HG02798 (cell line): ENCODE data around the gene CLCN6.

ENCODE experiments used
- ATAC-seq: cut with Tn5 transposase; IDR thresholded peaks from one replicate; pipeline ENCODE4 v1.9.1; 2021; ENCODE audit warnings: mild to moderate bottlenecking; ENCODE audit not compliant: unreplicated experiment, poor library complexity

The CLCN6 gene

GRCh38 chr1:11823366-11824137, 17.6 kb downstream of the CLCN6 start:
- no peak for ATAC-seq

- no peak for ATAC-seq
Observed at GRCh38 chr1:11825131-11825530, 19.1 kb downstream of the CLCN6 start.

DNA sequence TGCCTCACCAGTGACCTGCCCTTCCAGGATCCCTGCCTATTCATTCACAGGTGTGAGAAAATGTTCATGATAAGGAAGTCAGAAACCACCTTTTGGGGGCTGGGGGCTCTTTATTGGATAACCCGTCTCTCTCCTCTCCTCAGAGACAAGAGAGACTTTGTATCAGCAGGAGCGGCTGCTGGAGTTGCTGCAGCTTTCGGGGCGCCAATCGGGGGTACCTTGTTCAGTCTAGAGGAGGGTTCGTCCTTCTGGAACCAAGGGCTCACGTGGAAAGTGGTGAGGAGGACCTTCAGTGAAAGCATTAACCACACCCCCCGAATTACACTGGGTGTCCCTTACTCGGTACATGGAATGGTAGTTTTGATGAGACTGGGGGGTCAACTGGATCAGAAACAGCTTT, 21.0 kb downstream of the CLCN6 start:
- no peak for ATAC-seq

DNA sequence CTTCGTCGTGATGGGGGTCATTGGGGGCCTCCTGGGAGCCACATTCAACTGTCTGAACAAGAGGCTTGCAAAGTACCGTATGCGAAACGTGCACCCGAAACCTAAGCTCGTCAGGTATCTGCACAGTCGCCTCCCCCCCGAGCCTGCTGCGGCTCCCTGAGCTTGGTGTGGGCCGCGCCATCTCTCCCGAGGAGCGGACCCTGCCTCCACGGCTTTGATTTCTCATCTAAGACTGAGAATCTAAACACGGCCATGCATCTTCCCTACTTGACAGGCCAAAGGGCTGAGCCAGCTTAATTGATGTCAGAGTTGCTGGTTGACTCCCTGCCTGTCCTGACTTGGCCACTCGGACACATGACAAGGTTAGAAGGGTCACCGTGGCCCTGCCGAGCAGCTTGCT, 22.5 kb downstream of the CLCN6 start:
- no peak for ATAC-seq

GRCh38 chr1:11831945-11832725, 26.1 kb downstream of the CLCN6 start:
- ATAC-seq: no peak

GRCh38 chr1:11833497-11833896, 27.5 kb downstream of the CLCN6 start:
- no peak for ATAC-seq

- no peak for ATAC-seq
Observed at GRCh38 chr1:11833900-11834299, 27.9 kb downstream of the CLCN6 start.

- ATAC-seq: no peak
Observed at GRCh38 chr1:11835441-11836225, 29.6 kb downstream of the CLCN6 start.

- ATAC-seq: no peak
Observed at GRCh38 chr1:11836955-11837766, 31.2 kb downstream of the CLCN6 start.

DNA sequence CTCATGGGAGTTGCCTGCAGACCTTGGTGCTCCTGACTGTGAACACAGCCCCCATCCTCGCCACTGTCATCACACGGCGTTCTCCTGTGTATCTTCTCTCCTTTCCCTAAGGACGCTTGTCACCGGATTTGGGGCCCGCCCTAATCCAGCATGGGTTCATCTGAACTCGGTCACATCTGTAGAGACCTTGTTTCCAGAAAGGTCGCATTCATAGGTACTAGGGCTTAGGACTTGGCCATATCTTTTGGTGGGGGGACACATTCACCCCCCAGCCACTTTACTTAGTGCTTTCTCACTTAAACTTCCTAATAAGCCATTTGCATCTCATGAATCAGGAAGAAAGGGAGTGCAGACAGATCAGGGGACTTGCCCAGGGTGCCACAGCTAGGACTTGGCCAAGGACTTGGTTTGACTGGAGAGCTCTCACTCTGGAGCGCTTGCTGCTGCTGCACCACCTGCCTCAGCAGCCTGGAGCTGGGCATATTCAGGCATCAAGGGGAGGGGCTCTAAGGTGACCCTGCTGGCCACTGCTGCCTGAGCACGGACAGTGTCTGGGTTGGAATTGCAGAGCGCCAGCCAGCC, 31.9 kb downstream of the CLCN6 start:
- ATAC-seq: no peak

GRCh38 chr1:11838349-11839272, 32.6 kb downstream of the CLCN6 start:
- no peak for ATAC-seq

GRCh38 chr1:11839727-11840705, 34.0 kb downstream of the CLCN6 start:
- ATAC-seq: no peak

DNA sequence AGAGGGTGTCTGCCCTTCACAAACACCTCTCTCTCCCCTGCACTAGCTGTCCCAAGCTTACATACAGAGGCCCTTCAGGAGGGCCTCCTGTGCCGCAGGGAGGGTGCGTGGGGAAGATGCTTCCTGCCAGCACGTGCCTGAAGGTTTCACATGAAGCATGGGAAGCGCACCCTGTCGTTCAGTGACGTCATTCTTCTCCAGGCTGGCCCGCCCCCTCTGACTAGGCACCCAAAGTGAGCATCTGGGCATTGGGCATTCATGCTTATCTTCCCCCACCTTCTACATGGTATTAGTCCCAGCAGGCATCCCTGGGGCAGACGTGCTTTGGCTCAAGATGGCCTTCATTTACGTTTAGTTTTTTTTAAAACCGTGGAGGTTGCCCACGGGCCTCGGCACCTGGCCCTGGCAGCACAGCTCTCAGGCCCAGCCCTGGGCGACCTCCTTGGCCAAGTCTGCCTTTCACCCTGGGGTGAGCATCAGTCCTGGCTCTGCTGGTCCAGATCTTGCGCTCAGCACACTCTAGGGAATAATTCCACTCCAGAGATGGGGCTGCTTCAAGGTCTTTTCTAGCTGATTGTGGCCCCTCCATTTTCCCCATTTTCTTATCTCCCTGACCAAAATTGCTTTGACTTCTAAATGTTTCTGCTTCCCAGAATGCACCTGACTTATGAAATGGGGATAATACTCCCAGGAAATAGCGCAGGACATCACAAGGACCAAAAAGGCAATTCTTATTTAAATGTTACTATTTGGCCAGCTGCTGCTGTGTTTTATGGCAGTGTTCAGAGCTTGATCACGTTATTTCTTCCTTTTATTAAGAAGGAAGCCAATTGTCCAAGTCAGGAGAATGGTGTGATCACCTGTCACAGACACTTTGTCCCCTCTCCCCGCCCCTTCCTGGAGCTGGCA, 35.5 kb downstream of the CLCN6 start:
- ATAC-seq: no peak

GRCh38 chr1:11842154-11843041, 36.4 kb downstream of the CLCN6 start:
- no peak for ATAC-seq

GRCh38 chr1:11845641-11846335, 39.8 kb downstream of the CLCN6 start:
- ATAC-seq: no peak
